DOHH2 (cell line): Measurements from ENCODE around the gene ZFPM1.

Experiments
- EZH2phosphoT487 ChIP-seq: fragments of 200-600 bp; sonication (generic); IDR thresholded peaks from 2 replicates; pipeline ENCODE4 v1.6.1; 2017; ENCODE audit warnings: borderline replicate concordance, mild to moderate bottlenecking, antibody characterized with exemption, low read length, moderate library complexity, mixed read lengths
- TF ChIP-seq, protein P1 (sequence below): fragments of 200-600 bp; sonication (generic); IDR thresholded peaks from one replicate; pipeline ENCODE4 v1.5.1; 2014; ENCODE audit warnings: antibody characterized with exemption, mild to moderate bottlenecking, low read depth, low read length; ENCODE audit not compliant: poor library complexity, severe bottlenecking

DNA sequence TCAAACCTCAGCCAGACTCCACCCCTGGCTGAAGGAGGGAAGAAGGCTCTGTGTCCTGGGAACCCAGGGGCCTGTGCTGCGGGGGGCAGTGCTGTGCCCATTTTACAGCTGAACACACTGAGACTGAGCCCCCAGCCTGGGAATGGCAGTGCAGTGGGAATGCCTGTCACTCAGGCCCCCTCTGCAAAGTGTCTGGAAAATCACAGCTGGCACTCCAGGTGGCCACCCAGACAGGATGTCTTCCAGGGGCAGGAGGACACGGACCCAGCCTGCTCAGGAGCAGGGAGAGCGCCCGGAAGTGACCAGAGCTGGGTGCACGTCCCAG, 37.7 kb upstream of the ZFPM1 start:
- TF ChIP-seq, protein P1, sequence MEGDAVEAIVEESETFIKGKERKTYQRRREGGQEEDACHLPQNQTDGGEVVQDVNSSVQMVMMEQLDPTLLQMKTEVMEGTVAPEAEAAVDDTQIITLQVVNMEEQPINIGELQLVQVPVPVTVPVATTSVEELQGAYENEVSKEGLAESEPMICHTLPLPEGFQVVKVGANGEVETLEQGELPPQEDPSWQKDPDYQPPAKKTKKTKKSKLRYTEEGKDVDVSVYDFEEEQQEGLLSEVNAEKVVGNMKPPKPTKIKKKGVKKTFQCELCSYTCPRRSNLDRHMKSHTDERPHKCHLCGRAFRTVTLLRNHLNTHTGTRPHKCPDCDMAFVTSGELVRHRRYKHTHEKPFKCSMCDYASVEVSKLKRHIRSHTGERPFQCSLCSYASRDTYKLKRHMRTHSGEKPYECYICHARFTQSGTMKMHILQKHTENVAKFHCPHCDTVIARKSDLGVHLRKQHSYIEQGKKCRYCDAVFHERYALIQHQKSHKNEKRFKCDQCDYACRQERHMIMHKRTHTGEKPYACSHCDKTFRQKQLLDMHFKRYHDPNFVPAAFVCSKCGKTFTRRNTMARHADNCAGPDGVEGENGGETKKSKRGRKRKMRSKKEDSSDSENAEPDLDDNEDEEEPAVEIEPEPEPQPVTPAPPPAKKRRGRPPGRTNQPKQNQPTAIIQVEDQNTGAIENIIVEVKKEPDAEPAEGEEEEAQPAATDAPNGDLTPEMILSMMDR: no peak
- TF ChIP-seq EZH2phosphoT487: no peak
